ENCODE results near the gene HSPA8.

- TF ChIP-seq CTCF (IDR thresholded peaks at IDR 0.05) (no peak), POLR2A (IDR thresholded peaks at IDR 0.05) (no peak)
Measured at GRCh38 chr11:123056835-123057491, 5.0 kb downstream of the HSPA8 start.

All from heart left ventricle (tissue), 13 donors.